ENCODE measurements around the gene LDLRAP1.

DNA sequence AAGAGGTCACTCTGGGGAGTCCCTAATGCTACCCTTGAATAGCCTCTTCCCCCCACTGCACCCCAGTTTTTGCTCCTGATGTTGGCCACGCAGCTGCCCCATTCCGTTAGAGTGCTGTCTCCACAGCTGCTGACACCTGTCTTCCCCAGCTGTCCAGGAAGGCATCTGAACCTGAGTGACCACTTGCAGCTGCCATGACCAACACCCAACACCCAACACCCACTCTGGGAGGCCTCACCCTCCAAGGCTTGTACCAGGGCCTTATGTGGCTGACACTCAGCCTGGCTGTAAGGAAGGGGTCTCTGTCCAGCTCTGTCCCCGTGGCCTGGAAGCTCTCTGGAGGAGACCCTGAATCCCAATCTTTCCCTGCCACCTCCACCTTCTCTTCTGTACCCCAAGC, 26.7 kb upstream of the LDLRAP1 start:
- TF ChIP-seq CTCF (IDR thresholded peaks at IDR 0.05) (no peak), EP300 (IDR thresholded peaks at IDR 0.05) (no peak)

Data from upper lobe of left lung (tissue), 4 donors.